NCI-H128 (cell line): ENCODE data around the gene GPR17.

ENCODE experiments used
- DNase-seq: peaks from one replicate; lab custom pipeline; 2025; ENCODE audit not compliant: unreplicated experiment; lab: John Stamatoyannopoulos, UW

GPR17 gene

GRCh38 chr2:127654084-127654837 is 8.3 kb downstream of the GPR17 start:
- DNase-seq: no peak

- no peak for DNase-seq
Observed at GRCh38 chr2:127654838-127655175, 8.9 kb downstream of the GPR17 start.

- no peak for DNase-seq
Observed at GRCh38 chr2:127655209-127656073, 9.5 kb downstream of the GPR17 start.

- DNase-seq: no peak
Observed at GRCh38 chr2:127656569-127657231, 10.7 kb downstream of the GPR17 start.

- no peak for DNase-seq
Observed at GRCh38 chr2:127657232-127657595, 11.3 kb downstream of the GPR17 start.

GRCh38 chr2:127658146-127658545 is 12.2 kb downstream of the GPR17 start:
- no peak for DNase-seq

GRCh38 chr2:127658641-127659407 is 12.9 kb downstream of the GPR17 start:
- no peak for DNase-seq

GRCh38 chr2:127659408-127660290 is 13.7 kb downstream of the GPR17 start:
- DNase-seq: no peak

GRCh38 chr2:127660291-127660578 is 14.3 kb downstream of the GPR17 start:
- DNase-seq: no peak

GRCh38 chr2:127661072-127661649 is 15.2 kb downstream of the GPR17 start:
- no peak for DNase-seq

GRCh38 chr2:127661949-127662510 is 16.1 kb downstream of the GPR17 start:
- no peak for DNase-seq

- DNase-seq: no peak
Observed at GRCh38 chr2:127662937-127663565, 17.1 kb downstream of the GPR17 start.

- DNase-seq: no peak
Observed at GRCh38 chr2:127663566-127664064, 17.7 kb downstream of the GPR17 start.

GRCh38 chr2:127664065-127664894 is 18.3 kb downstream of the GPR17 start:
- no peak for DNase-seq

- DNase-seq: no peak
Observed at GRCh38 chr2:127664895-127665225, 18.9 kb downstream of the GPR17 start.

GRCh38 chr2:127665267-127665893 is 19.4 kb downstream of the GPR17 start:
- no peak for DNase-seq

- DNase-seq: no peak
Observed at GRCh38 chr2:127669056-127669455, 23.1 kb downstream of the GPR17 start.
